ENCODE measurements around the gene OCA2.

The OCA2 gene

DNA sequence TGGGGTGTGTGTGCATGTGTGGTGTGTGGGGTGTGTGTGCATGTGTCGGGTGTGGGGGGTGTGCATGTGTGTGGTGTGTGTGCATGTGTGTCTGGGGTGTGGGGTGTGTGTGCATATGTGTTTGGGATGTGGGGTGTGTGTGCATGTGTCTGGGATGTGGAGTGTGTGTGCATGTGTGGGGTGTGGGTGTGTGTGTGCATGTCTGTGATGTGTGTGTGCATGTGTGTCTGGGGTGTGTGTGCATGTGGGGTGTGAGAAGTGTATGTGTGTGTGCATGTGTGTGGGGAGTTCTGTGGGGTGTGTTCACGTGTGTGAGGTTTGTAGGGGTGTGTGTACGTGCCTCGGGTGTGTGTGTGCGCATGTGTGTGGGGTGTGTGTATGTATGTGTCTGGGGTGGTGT lies 6.7 kb upstream of the OCA2 start:
- H2AFZ ChIP-seq (ENCODE audit: low read length) = no peak overlapping the region
- H3K4me3 ChIP-seq (ENCODE audit: low read depth, low read length, poor library complexity, severe bottlenecking) = no peak overlapping the region
- no peaks in the 10 kb centered on the region for H3K9me2 ChIP-seq (ENCODE audit: low read depth, low read length)
- H3K27me3 ChIP-seq (ENCODE audit: insufficient read depth, low read length) = no peaks in the 10 kb centered on the region; the same call in 1 of the 2 replicates
- no peaks in the 10 kb centered on the region for H3F3A ChIP-seq (ENCODE audit: insufficient read depth, low read length)
- H3K4me1 ChIP-seq (ENCODE audit: insufficient read depth, low read length, severe bottlenecking) = no peaks in the 10 kb centered on the region
- TF ChIP-seq, protein P1, sequence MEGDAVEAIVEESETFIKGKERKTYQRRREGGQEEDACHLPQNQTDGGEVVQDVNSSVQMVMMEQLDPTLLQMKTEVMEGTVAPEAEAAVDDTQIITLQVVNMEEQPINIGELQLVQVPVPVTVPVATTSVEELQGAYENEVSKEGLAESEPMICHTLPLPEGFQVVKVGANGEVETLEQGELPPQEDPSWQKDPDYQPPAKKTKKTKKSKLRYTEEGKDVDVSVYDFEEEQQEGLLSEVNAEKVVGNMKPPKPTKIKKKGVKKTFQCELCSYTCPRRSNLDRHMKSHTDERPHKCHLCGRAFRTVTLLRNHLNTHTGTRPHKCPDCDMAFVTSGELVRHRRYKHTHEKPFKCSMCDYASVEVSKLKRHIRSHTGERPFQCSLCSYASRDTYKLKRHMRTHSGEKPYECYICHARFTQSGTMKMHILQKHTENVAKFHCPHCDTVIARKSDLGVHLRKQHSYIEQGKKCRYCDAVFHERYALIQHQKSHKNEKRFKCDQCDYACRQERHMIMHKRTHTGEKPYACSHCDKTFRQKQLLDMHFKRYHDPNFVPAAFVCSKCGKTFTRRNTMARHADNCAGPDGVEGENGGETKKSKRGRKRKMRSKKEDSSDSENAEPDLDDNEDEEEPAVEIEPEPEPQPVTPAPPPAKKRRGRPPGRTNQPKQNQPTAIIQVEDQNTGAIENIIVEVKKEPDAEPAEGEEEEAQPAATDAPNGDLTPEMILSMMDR (IDR thresholded peaks at IDR 0.05; ENCODE audit: low read length) = no peak
- no peak for TF ChIP-seq EZH2 (IDR thresholded peaks at IDR 0.05; ENCODE audit: borderline replicate concordance, low read length)
- H4K20me1 ChIP-seq (ENCODE audit: insufficient read depth, low read length) = no peaks in the 10 kb centered on the region
- H3K27ac ChIP-seq (ENCODE audit: low read depth, low read length, poor library complexity, severe bottlenecking) = no peak overlapping the region
- no peak overlapping the region for H3K9ac ChIP-seq (ENCODE audit: low read length)
- H3K4me2 ChIP-seq (ENCODE audit: low read length) = no peak overlapping the region
- no peaks in the 10 kb centered on the region for H3K9me3 ChIP-seq (ENCODE audit: low read length)
- no peaks in the 10 kb centered on the region for H3K79me2 ChIP-seq (ENCODE audit: insufficient read depth, low read length)
- no peaks in the 10 kb centered on the region; the same call in 1 of the 2 replicates for H3K36me3 ChIP-seq (ENCODE audit: insufficient read depth, low read length)

DNA sequence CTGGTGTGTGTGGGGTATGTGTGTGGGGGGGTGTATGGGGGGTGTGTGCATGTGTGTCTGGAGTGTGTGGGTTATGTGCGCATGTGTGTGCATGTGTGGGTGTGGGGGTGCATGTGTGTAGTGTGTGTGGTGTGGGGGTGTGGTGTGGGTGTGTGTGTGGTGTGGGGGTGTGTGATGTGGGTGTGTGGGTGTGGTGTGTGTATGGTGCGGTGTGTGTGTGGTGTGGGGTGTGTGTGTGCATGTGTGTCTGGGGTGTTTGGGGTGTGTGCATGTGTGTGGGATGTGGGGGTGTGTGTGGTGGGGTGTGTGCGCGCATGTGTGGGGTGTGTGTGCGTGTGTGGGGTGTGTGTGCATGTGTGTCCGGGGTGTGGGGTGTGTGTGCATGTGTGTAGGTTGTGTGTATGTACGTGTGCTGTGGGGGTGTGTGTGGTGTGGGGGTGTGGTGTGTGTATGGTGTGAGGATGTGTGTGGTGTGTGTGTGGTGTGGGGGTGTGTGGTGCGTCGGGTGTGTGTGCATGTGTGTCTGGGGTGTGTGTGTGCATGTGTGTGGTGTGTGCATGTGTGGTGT lies 6.2 kb upstream of the OCA2 start:
- no peak overlapping the region for H3K4me3 ChIP-seq (ENCODE audit: low read depth, low read length, poor library complexity, severe bottlenecking)
- H3K4me1 ChIP-seq (ENCODE audit: insufficient read depth, low read length, severe bottlenecking) = no peaks in the 10 kb centered on the region
- no peaks in the 10 kb centered on the region for H3F3A ChIP-seq (ENCODE audit: insufficient read depth, low read length)
- H4K20me1 ChIP-seq (ENCODE audit: insufficient read depth, low read length) = no peaks in the 10 kb centered on the region
- H3K27ac ChIP-seq (ENCODE audit: low read depth, low read length, poor library complexity, severe bottlenecking) = no peak overlapping the region
- H3K9ac ChIP-seq (ENCODE audit: low read length) = no peak overlapping the region
- no peaks in the 10 kb centered on the region for H3K9me3 ChIP-seq (ENCODE audit: low read length)
- no peaks in the 10 kb centered on the region; the same call in 1 of the 2 replicates for H3K36me3 ChIP-seq (ENCODE audit: insufficient read depth, low read length)
- no peak for TF ChIP-seq EZH2 (IDR thresholded peaks at IDR 0.05; ENCODE audit: borderline replicate concordance, low read length)
- TF ChIP-seq, protein P1 (IDR thresholded peaks at IDR 0.05; ENCODE audit: low read length) = no peak
- H3K9me2 ChIP-seq (ENCODE audit: low read depth, low read length) = no peaks in the 10 kb centered on the region
- H3K27me3 ChIP-seq (ENCODE audit: insufficient read depth, low read length) = no peaks in the 10 kb centered on the region; the same call in 1 of the 2 replicates
- no peaks in the 10 kb centered on the region for H3K79me2 ChIP-seq (ENCODE audit: insufficient read depth, low read length)
- H2AFZ ChIP-seq (ENCODE audit: low read length) = no peak overlapping the region
- no peak overlapping the region for H3K4me2 ChIP-seq (ENCODE audit: low read length)

DNA sequence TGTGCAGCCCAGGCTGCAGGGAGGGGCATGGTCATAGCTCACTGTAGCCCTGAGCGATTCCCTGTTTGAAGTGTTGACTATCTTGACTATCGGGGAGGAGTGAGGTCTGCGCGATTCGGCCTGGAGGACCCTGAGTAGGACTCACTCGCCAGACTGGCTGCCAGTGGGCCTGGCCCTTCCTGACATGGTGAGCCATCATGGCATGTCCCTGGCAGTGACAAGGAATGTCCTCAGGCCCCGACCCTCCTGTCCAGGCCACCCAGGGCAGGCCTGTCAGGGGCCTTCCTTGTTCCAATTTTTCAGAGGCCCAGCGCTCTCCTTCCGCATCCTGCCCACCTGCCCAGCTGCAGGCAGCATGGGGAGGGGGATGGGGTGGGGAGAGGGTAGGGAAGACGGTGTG lies 5.2 kb upstream of the OCA2 start:
- Histone ChIP-seq H2AFZ (ENCODE audit: low read length) (no peak overlapping the region), H3K36me3 (ENCODE audit: insufficient read depth, low read length) (no peaks in the 10 kb centered on the region; the same call in 1 of the 2 replicates), H3K27ac (ENCODE audit: low read depth, low read length, poor library complexity, severe bottlenecking) (no peak overlapping the region), H3K9ac (ENCODE audit: low read length) (no peak overlapping the region), H4K20me1 (ENCODE audit: insufficient read depth, low read length) (no peaks in the 10 kb centered on the region), H3K79me2 (ENCODE audit: insufficient read depth, low read length) (no peaks in the 10 kb centered on the region), H3K4me1 (ENCODE audit: insufficient read depth, low read length, severe bottlenecking) (no peaks in the 10 kb centered on the region), H3K4me2 (ENCODE audit: low read length) (no peak overlapping the region), H3F3A (ENCODE audit: insufficient read depth, low read length) (no peaks in the 10 kb centered on the region), H3K9me2 (ENCODE audit: low read depth, low read length) (no peaks in the 10 kb centered on the region), H3K27me3 (ENCODE audit: insufficient read depth, low read length) (no peaks in the 10 kb centered on the region; the same call in 1 of the 2 replicates), H3K9me3 (ENCODE audit: low read length) (no peaks in the 10 kb centered on the region), H3K4me3 (ENCODE audit: low read depth, low read length, poor library complexity, severe bottlenecking) (no peak overlapping the region)
- TF ChIP-seq, protein P1 (IDR thresholded peaks at IDR 0.05; ENCODE audit: low read length) = no peak
- no peak for TF ChIP-seq EZH2 (IDR thresholded peaks at IDR 0.05; ENCODE audit: borderline replicate concordance, low read length)
